Stimulated activated naive CD8-positive, alpha-beta T cell treated with anti-CD3 and anti-CD28 coated beads, Interleukin-15, amount 100 ng/mL, for 72 hours (primary cell): ENCODE data around the gene RUNX2.
A peak's percentile ranks its signal among the peaks of the same experiment; 100 is the strongest.
"Not testable (repeated sequence)": the region's sequence is repeated elsewhere in the genome, so short reads cannot be mapped to it uniquely, and the experiment has no call there.

Experiments
- ATAC-seq: fragments of 150-1000 bp; cut with Tn5 transposase; 2 replicates; pipeline ENCODE4 v1.10.0; 2021; ENCODE audit warnings: mild to moderate bottlenecking, moderate library complexity
- DNase-seq, 2 donors: peaks; one replicate each; pipeline ENCODE4 v3.0.0; 2021 to 2022
- H3K27ac Mint-ChIP-seq, 2 donors: one replicate each; pipeline ENCODE4 v1.8.0; 2022; ENCODE audit warnings: mild to moderate bottlenecking in 2 of 2, mixed read lengths in 2 of 2, moderate library complexity in 2 of 2
- H3K27me3 Mint-ChIP-seq: one replicate; pipeline ENCODE4 v1.8.0; 2022; ENCODE audit warnings: mixed read lengths
- H3K4me1 Mint-ChIP-seq: one replicate; pipeline ENCODE4 v1.8.0; 2022; ENCODE audit warnings: mild to moderate bottlenecking, mixed read lengths
- H3K4me3 Mint-ChIP-seq, 2 donors: one replicate each; pipeline ENCODE4 v1.8.0; 2022; ENCODE audit warnings: mild to moderate bottlenecking in 2 of 2, mixed read lengths in 2 of 2, moderate library complexity in 1 of 2
- H3K9me3 Mint-ChIP-seq, 2 donors: one replicate each; pipeline ENCODE4 v1.8.0; 2022; ENCODE audit warnings: mixed read lengths in 2 of 2

Gene RUNX2

DNA sequence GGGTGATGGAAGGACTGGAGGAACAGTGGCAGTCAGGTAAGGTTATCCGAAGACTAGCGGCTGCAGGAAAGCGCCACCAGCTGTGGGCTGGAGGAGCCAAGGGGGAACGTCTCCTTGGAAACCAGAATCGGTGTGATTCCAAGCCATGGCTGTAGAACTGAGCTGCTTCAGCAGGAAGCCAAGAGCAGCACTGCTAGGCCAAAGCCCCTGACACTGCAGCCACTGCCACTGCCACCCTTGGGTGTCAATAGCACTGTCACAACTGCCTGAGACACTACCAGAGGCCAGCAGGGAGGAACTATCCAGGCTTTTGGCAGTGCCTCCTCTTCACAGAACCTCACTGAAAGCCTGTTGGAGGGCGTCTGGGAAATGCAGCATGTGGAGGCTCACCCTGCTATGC, 339.2 kb downstream of the RUNX2 start:
- H3K27me3 Mint-ChIP-seq: peaks cover 29% of the 10 kb centered on the region
- H3K4me1 Mint-ChIP-seq: peaks cover 20% of the 10 kb centered on the region
- no peak for ATAC-seq
- H3K9me3 Mint-ChIP-seq: no peaks in the 10 kb centered on the region
- no peak for DNase-seq
- H3K27ac Mint-ChIP-seq: no peak overlapping the region
- H3K4me3 Mint-ChIP-seq: no peak overlapping the region

- H3K27ac Mint-ChIP-seq: no peak overlapping the region
- ATAC-seq: no peak
Observed at GRCh38 chr6:45667766-45668165, 339.6 kb downstream of the RUNX2 start.

DNA sequence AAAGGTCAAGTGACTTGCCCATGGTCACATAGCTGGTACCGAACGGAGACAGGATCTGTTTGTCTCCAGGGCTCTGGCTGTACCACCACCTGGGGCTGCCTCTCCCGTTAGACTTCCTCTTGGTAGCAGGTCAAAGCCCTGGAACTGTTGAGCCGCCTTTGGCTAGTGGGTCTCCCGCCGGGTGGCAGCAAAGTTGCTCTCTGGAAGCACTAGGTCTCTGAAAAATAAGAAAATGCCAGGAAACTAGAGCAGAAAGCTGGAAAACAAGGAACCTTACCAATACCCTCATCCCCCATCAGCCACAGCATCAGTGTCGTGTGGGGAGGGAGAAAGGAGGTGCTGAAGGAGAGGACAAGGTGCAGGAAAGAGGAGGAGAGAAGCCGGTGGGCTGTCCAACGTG, 340.6 kb downstream of the RUNX2 start:
- no peaks in the 10 kb centered on the region for H3K9me3 Mint-ChIP-seq
- H3K27ac Mint-ChIP-seq: no peak overlapping the region
- H3K4me1 Mint-ChIP-seq: peaks cover 13% of the 10 kb centered on the region
- H3K27me3 Mint-ChIP-seq: peaks cover 15% of the 10 kb centered on the region
- ATAC-seq (no peak), DNase-seq (no peak)
- H3K4me3 Mint-ChIP-seq: no peak overlapping the region

More at GRCh38 chr6:45667766-45668165, 339.6 kb downstream of the RUNX2 start:
- H3K4me1 Mint-ChIP-seq: peaks cover 18% of the 10 kb centered on the region
- no peak for DNase-seq
- peaks cover 25% of the 10 kb centered on the region for H3K27me3 Mint-ChIP-seq
- no peaks in the 10 kb centered on the region for H3K9me3 Mint-ChIP-seq
- H3K4me3 Mint-ChIP-seq: no peak overlapping the region

- not testable (repeated sequence) for H3K27me3 Mint-ChIP-seq, ATAC-seq, H3K27ac Mint-ChIP-seq, H3K4me3 Mint-ChIP-seq, H3K9me3 Mint-ChIP-seq, DNase-seq
- H3K4me1 Mint-ChIP-seq: peaks cover 34% of the 10 kb centered on the region
Observed at GRCh38 chr6:45673167-45673566, 345.0 kb downstream of the RUNX2 start.

DNA sequence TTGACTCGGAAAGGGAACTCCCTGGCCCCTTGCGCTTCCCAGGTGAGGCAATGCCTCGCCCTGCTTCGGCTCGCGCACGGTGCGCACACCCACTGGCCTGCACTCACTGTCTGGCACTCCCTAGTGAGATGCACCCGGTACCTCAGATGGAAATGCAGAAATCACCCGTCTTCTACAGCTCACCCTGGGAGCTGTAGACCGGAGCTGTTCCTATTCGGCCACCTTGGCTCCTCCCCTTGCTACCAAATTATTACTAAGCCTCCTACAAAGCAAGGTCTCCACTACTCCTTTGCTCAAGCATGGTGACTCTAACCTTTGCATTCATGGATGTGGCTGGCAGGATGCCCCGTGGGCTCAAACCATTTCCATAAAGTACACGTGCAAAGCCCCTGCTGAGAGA, 347.0 kb downstream of the RUNX2 start:
- not testable (repeated sequence) for ATAC-seq, H3K4me3 Mint-ChIP-seq, H3K27me3 Mint-ChIP-seq, DNase-seq, H3K27ac Mint-ChIP-seq
- Mint-ChIP-seq H3K4me1 (peaks cover 45% of the 10 kb centered on the region), H3K9me3 (peaks cover 10 to 13% of the 10 kb centered on the region in 2 donors)

DNA sequence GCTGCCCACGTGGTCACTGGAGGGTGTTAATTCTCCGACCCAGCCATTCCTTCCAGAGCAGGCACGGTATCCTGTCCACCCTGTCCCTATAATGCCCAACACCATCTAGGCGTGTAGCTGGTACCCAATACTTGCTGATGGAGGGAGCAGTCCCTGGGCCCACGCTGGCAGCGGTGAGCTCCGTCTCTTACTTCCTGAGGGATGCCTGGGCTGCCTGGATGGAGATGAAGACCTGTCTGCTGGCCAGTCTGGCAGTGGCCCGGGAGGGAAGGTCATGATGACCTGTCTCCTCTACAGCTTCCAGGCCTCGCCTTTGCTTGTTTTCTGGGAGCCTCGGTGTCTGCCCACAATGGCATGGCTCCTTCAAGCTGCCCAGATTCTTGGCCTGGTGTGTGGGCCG, 347.5 kb downstream of the RUNX2 start:
- H3K4me1 Mint-ChIP-seq: peaks cover 45% of the 10 kb centered on the region
- DNase-seq: no peak
- no peak overlapping the region for H3K4me3 Mint-ChIP-seq
- H3K27me3 Mint-ChIP-seq: peaks cover 7% of the 10 kb centered on the region
- peaks cover 10 to 13% of the 10 kb centered on the region in 2 donors for H3K9me3 Mint-ChIP-seq
- ATAC-seq: no peak
- no peak overlapping the region for H3K27ac Mint-ChIP-seq

GRCh38 chr6:45676380-45676779, 348.2 kb downstream of the RUNX2 start:
- Mint-ChIP-seq H3K4me3 (no peak overlapping the region), H3K27ac (no peak overlapping the region), H3K4me1 (peaks cover 45% of the 10 kb centered on the region), H3K9me3 (peaks cover 10 to 13% of the 10 kb centered on the region in 2 donors), H3K27me3 (peaks cover 7% of the 10 kb centered on the region)
- DNase-seq: no peak
- no peak for ATAC-seq

- Mint-ChIP-seq H3K4me3 (peak overlapping the region; percentile 68 to 73), H3K27ac (peak overlapping the region; percentile 24 to 73), H3K9me3 (peaks cover 18 to 24% of the 10 kb centered on the region in 2 donors), H3K27me3 (peaks cover 7% of the 10 kb centered on the region), H3K4me1 (peaks cover 51% of the 10 kb centered on the region)
- DNase-seq (peak; percentile 40 to 56), ATAC-seq (peak; percentile 97)
Observed at GRCh38 chr6:45677381-45678284, 349.5 kb downstream of the RUNX2 start.

DNA sequence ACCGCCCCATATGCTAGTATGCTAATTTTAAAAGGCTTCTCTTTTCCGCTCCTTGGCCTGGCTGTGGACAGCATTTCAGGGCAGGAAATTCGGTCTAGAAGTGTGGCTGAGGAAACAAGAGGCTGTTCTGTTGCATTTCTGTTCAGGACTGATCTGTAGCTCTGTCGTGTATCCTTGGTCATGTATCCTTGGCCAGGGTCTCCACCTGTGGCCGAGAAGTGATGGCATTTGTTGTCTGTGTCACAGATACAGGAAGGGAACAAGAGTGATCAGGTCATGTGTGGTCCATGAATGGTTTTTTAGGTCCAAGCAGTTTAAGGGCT, 350.1 kb downstream of the RUNX2 start:
- peak overlapping the region in 1 of 2 donors; percentile 24 for H3K27ac Mint-ChIP-seq
- H3K9me3 Mint-ChIP-seq: peaks cover 18 to 24% of the 10 kb centered on the region in 2 donors
- H3K4me3 Mint-ChIP-seq: no peak overlapping the region
- no peak for DNase-seq
- H3K27me3 Mint-ChIP-seq: peaks cover 7% of the 10 kb centered on the region
- ATAC-seq: no peak
- H3K4me1 Mint-ChIP-seq: peaks cover 51% of the 10 kb centered on the region

DNA sequence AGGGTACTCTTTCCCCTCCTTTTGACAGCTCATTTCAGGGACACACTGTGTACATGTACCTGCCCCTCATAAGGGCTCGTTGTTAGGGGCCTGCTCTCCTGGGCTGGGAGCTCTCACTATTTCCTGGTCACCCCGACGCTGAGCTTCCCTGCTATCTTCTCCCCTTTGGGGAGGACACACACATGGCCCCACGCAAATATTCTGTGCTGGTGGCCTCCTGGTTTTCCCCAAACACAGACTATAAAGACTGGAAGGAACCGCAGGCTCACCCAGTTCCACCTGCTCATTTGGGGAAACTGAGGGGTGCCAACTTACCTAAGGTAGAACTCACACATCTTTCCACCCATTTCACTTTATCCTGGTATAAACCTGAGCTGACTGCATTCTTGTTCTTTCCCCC, 351.0 kb downstream of the RUNX2 start:
- Mint-ChIP-seq H3K27ac (peak overlapping the region in 1 of 2 donors; percentile 26), H3K9me3 (peaks cover 18 to 24% of the 10 kb centered on the region in 2 donors), H3K4me3 (no peak overlapping the region), H3K4me1 (peaks cover 51% of the 10 kb centered on the region), H3K27me3 (peaks cover 7% of the 10 kb centered on the region)
- no peak for ATAC-seq
- DNase-seq: no peak

DNA sequence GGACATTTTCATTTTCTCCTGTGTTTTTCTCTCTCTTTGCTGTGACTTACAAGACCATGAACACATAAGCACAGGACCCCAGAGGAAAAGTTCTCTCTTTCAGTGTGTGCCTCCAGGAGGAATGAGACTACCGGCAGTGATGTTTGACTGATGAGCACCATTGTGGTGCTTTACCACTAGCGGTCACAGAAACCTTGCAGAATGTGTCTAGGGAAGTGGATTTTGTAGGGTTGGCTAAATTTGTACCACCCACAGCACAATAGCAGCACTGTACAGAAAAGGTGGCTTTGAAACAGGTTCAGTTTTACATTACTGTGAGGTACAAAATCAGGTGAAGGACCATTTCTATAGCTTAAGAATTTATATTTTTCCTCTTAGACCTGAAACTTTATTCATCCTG, 351.5 kb downstream of the RUNX2 start:
- no peak for DNase-seq
- H3K4me3 Mint-ChIP-seq: no peak overlapping the region
- H3K9me3 Mint-ChIP-seq: peaks cover 18 to 24% of the 10 kb centered on the region in 2 donors
- H3K27me3 Mint-ChIP-seq: peaks cover 7% of the 10 kb centered on the region
- no peak for ATAC-seq
- peak overlapping the region in 1 of 2 donors; percentile 26 for H3K27ac Mint-ChIP-seq
- H3K4me1 Mint-ChIP-seq: peaks cover 51% of the 10 kb centered on the region

GRCh38 chr6:45681860-45682511, 353.9 kb downstream of the RUNX2 start:
- H3K4me3 Mint-ChIP-seq: no peak overlapping the region
- peak; percentile 53 for ATAC-seq
- DNase-seq: peak in 1 of 2 donors; percentile 29

DNA sequence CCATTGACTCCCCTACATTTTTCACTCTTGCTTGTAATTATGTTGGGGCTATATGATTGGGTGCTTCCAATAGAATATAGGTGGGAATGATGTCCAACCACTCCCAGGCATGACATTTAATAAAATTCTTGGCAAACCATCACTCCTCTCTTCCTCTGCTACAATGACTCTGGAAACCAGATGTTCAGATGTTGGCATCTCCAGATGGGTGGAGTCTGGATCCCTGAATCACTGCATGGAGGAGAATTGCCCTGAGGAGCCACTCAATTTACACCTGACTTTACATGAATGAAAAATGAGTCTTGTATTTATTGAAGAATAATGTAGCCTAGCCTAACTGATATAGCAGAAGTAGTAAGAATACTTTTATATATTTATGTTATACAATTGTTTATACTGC, 356.3 kb downstream of the RUNX2 start:
- Mint-ChIP-seq H3K27ac (no peak overlapping the region), H3K4me1 (peaks cover 8% of the 10 kb centered on the region), H3K27me3 (no peaks in the 10 kb centered on the region), H3K4me3 (no peak overlapping the region), H3K9me3 (peaks cover 11 to 15% of the 10 kb centered on the region in 2 donors)
- DNase-seq (no peak), ATAC-seq (no peak)

More at GRCh38 chr6:45681860-45682511, 353.9 kb downstream of the RUNX2 start:
- Mint-ChIP-seq H3K4me1 (peaks cover 29% of the 10 kb centered on the region), H3K27ac (no peak overlapping the region), H3K27me3 (peaks cover 7% of the 10 kb centered on the region), H3K9me3 (peaks cover 18 to 24% of the 10 kb centered on the region in 2 donors)

DNA sequence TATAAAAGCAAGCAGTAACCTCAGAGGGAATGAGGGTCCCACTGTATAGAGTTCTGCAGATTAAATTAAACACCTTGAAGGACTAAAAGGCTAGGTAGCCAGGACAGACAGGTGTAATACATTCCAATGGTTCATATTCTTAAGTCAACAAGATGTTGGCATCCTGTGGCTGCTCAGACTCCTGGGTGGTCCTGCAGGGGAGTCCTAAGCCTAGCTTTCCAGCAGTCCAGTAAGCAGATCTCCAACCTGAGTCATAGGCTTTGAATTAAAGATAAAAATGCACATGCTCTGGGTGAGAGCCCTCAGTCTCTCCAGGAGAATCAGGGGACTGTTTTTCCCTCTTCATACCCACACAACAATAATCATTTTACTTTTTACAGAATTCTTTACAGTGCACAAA, 356.9 kb downstream of the RUNX2 start:
- Mint-ChIP-seq H3K27ac (no peak overlapping the region), H3K9me3 (peaks cover 9 to 11% of the 10 kb centered on the region in 2 donors), H3K4me3 (no peak overlapping the region), H3K4me1 (peaks cover 6% of the 10 kb centered on the region), H3K27me3 (no peaks in the 10 kb centered on the region)
- no peak for DNase-seq
- ATAC-seq: no peak

DNA sequence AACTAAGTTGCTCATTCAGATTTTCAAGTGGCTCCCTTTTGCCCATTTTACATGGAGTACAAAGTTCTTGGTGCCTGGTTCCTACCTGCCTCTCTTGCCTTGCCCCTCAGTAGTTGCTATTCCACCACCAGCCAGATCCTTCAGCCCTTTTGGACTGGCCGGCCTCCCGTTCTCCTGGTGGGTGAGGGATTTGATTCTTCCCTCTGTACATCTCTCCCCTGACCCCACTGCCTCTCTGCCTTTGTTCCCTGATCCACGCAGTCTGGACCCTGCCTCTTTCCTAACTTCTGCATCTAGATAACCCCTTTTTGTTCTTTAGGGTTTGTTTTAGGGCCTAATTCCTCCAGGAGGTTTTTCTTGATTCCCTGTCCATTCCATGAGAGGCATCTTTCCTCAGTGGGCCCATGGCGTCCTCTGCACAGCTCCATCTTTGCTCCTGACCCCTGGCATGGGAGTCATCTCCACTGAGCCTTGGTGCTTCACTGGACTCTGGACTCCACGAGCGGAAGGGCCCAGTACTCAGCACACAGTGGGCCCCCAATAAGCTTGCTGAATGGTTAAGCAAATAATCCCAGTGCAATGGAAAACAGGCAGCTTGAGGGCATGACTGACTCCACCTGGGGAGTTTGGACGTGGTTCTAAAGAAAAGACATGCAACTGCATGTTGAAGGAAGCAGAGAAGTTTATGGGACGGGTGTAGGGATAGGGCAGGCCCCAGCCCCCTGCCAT, 358.9 kb downstream of the RUNX2 start:
- H3K4me3 Mint-ChIP-seq: no peak overlapping the region
- DNase-seq (no peak), ATAC-seq (no peak)
- H3K4me1 Mint-ChIP-seq: peaks cover 1% of the 10 kb centered on the region
- H3K27ac Mint-ChIP-seq: no peak overlapping the region
- H3K9me3 Mint-ChIP-seq: peaks cover 4 to 5% of the 10 kb centered on the region in 2 donors
- H3K27me3 Mint-ChIP-seq: no peaks in the 10 kb centered on the region
